HUES64 (cell line): Measurements from ENCODE around the gene INTS7.
"Not testable (repeated sequence)": the region's sequence is repeated elsewhere in the genome, so short reads cannot be mapped to it uniquely, and the experiment has no call there.

Source experiments
- H3K27ac ChIP-seq: 2 replicates; pipeline ENCODE4 v1.7.0; 2013; ENCODE audit warnings: low read depth, low read length, inconsistent platforms
- H3K27me3 ChIP-seq: 2 replicates; pipeline ENCODE4 v1.6.1; 2013; ENCODE audit warnings: mild to moderate bottlenecking, low read length; ENCODE audit not compliant: insufficient read depth
- H3K36me3 ChIP-seq: 2 replicates; pipeline ENCODE4 v1.6.1; 2013; ENCODE audit warnings: mild to moderate bottlenecking, low read length; ENCODE audit not compliant: insufficient read depth
- H3K4me1 ChIP-seq: 2 replicates; pipeline ENCODE4 v1.6.1; 2013; ENCODE audit warnings: mild to moderate bottlenecking, low read length, moderate library complexity; ENCODE audit not compliant: insufficient read depth
- H3K4me3 ChIP-seq: 2 replicates; pipeline ENCODE4 v1.5.1; 2013; ENCODE audit warnings: mild to moderate bottlenecking, low read length, moderate library complexity
- H3K9ac ChIP-seq: 2 replicates; pipeline ENCODE4 v1.6.1; 2013; ENCODE audit warnings: mild to moderate bottlenecking, low read depth, low read length
- H3K9me3 ChIP-seq: 2 replicates; pipeline ENCODE4 v1.6.1; 2013; ENCODE audit warnings: low read depth, low read length; ENCODE audit not compliant: insufficient read depth
- WGBS: fragments of 150-250, 120-280 bp; methylation state at CpG from one replicate; pipeline ENCODE4 v1.1.7; 2013; ENCODE audit warnings: missing lambda C conversion rate; 5-methylcytosine and 5-hydroxymethylcytosine counted together

INTS7 gene

DNA sequence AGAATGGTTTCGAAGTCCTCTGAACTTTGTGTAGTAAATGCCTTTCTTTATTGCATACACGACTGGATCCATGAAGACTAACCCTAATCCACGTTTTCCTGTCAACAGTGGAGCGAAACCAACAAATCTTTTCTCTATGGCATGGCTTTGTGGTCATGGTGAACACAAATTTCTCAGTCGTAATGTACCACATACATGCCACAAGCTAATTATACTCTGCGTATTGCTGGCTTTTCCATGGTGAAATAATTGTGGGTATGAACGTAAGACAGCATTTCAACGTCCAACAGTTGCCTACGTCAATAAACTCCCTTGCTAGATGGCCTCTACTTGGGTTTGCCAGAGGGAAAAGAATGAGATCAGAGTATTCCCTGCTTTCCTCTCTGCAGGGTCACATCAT, 27.5 kb downstream of the INTS7 start:
- no peak overlapping the region for H3K4me3 ChIP-seq
- H3K9ac ChIP-seq = no peak overlapping the region
- 92% methylated on average over 9 of the region's 9 CpGs for WGBS
- H3K36me3 ChIP-seq = peaks cover 65% of the 10 kb centered on the region
- H3K27ac ChIP-seq = no peak overlapping the region
- H3K27me3 ChIP-seq = no peaks in the 10 kb centered on the region
- H3K9me3 ChIP-seq = no peaks in the 10 kb centered on the region
- H3K4me1 ChIP-seq = peaks cover 5% of the 10 kb centered on the region; the same call in 1 of the 2 replicates

- no peak overlapping the region for H3K27ac ChIP-seq
- H3K9ac ChIP-seq = no peak overlapping the region
- WGBS = 99% methylated on average over 4 of the region's 4 CpGs
- peaks cover 65% of the 10 kb centered on the region for H3K36me3 ChIP-seq
- no peaks in the 10 kb centered on the region for H3K27me3 ChIP-seq
- no peaks in the 10 kb centered on the region for H3K9me3 ChIP-seq
- peaks cover 11% of the 10 kb centered on the region; the same call in 1 of the 2 replicates for H3K4me1 ChIP-seq
- no peak overlapping the region for H3K4me3 ChIP-seq
Measured at GRCh38 chr1:212007178-212007577, 28.2 kb downstream of the INTS7 start.

GRCh38 chr1:212004895-212005608, 30.3 kb downstream of the INTS7 start:
- Histone ChIP-seq H3K4me3 (no peak overlapping the region), H3K9me3 (no peaks in the 10 kb centered on the region), H3K9ac (no peak overlapping the region), H3K4me1 (peaks cover 11% of the 10 kb centered on the region; the same call in 1 of the 2 replicates), H3K27ac (no peak overlapping the region), H3K36me3 (peaks cover 59% of the 10 kb centered on the region), H3K27me3 (no peaks in the 10 kb centered on the region)
- 90% methylated on average over 7 of the region's 7 CpGs for WGBS

DNA sequence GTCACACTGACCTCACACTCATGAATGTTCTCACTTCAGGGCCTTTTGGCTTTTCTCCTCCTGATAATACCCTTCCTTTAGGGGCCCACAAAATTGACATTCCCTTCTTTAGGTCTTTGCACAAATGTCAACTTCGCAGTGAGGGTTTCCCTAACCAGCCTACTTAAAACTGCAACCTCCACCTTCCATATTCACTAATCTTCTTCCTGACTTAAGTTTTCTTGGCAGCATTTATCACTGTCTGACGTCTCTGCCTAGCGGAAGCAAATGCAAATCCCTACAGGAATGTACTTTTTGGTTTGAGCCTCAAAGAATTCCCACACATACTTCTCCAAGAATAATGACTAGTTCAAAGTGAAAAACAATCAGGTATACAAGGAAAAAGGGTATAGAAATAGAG, 32.8 kb downstream of the INTS7 start:
- WGBS = 75% methylated on average over 3 of the region's 3 CpGs
- Histone ChIP-seq H3K4me1 (peaks cover 11% of the 10 kb centered on the region; the same call in 1 of the 2 replicates), H3K9me3 (no peaks in the 10 kb centered on the region), H3K4me3 (no peak overlapping the region), H3K27me3 (no peaks in the 10 kb centered on the region), H3K36me3 (peaks cover 54% of the 10 kb centered on the region), H3K9ac (no peak overlapping the region), H3K27ac (no peak overlapping the region)

- H3K27ac ChIP-seq, H3K4me3 ChIP-seq, H3K9ac ChIP-seq, H3K9me3 ChIP-seq, H3K27me3 ChIP-seq, H3K4me1 ChIP-seq: not testable (repeated sequence)
- WGBS = 93% methylated on average over 4 of the region's 4 CpGs
- peaks cover 35% of the 10 kb centered on the region; the same call in 1 of the 2 replicates for H3K36me3 ChIP-seq
Measured at GRCh38 chr1:211997426-211997825, 37.9 kb downstream of the INTS7 start.

- H3K36me3 ChIP-seq = peaks cover 20% of the 10 kb centered on the region
Measured at GRCh38 chr1:211991695-211992094, 43.7 kb downstream of the INTS7 start.

GRCh38 chr1:211986628-211987254, 48.6 kb downstream of the INTS7 start:
- Histone ChIP-seq H3K9me3 (no peaks in the 10 kb centered on the region), H3K27ac (no peak overlapping the region), H3K36me3 (peaks cover 49% of the 10 kb centered on the region), H3K4me1 (no peaks in the 10 kb centered on the region), H3K9ac (no peak overlapping the region), H3K27me3 (no peaks in the 10 kb centered on the region), H3K4me3 (no peak overlapping the region)
- 96% methylated on average over 4 of the region's 7 CpGs for WGBS

More at GRCh38 chr1:211991695-211992094, 43.7 kb downstream of the INTS7 start:
- no peak overlapping the region for H3K4me3 ChIP-seq
- no peaks in the 10 kb centered on the region for H3K4me1 ChIP-seq
- no peaks in the 10 kb centered on the region for H3K27me3 ChIP-seq
- H3K9me3 ChIP-seq = no peaks in the 10 kb centered on the region
- no peak overlapping the region for H3K27ac ChIP-seq
- no peak overlapping the region for H3K9ac ChIP-seq

DNA sequence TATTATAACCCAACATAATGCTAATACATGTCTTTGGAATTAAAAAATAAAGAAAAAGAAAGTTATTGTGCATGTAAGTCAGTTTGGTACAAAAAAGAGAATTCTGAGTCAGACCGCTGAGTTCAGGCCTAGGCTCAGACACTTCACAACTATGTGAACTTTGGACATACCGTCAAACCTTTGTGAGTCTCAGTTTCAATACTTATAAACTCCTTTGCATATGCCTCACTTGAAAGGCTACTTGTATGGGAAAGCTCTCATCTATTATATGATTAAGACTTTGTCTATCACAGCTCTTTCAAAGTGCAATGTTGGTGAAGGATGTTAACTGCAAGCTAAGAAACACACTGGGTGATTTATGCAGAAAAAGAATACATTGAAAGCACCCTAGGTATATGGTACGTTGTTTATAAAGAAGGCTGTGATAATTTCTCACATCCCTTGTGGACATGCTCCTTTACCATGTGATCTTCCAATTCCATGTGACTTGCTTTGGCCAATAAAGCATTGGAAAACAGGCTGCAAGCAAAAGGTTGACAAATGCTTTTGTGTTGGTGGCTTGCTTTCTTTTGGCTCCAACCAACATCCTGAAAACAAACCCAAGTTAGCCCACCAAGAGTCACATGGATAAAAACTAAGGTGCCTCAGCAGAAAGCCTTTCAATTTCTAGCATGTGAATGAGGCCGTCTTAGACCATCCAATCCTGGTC, 49.6 kb downstream of the INTS7 start:
- 98% methylated on average over 4 of the region's 4 CpGs for WGBS
- H3K4me3 ChIP-seq = no peak overlapping the region
- no peaks in the 10 kb centered on the region for H3K4me1 ChIP-seq
- H3K36me3 ChIP-seq = peaks cover 60% of the 10 kb centered on the region
- no peaks in the 10 kb centered on the region for H3K27me3 ChIP-seq
- H3K27ac ChIP-seq = no peak overlapping the region
- no peaks in the 10 kb centered on the region for H3K9me3 ChIP-seq
- H3K9ac ChIP-seq = no peak overlapping the region

DNA sequence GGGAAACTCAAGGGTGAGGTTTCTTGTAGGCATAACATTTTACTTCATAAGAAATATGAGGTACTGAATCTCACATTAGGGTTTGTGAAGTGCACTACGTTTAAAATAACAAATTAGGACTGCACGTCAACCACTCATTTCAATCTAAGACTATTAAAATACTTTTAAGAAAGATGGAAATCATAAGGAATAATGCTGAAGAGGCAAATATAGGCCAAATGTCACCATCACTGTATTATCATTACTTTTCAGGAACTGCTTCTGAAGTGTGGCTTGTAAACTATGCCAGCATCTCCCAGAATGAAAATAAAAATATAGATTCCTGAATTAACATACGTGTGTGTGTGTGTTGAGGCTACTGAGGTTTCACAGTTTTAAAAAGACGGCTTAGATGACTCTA, 56.8 kb downstream of the INTS7 start:
- peaks cover 12% of the 10 kb centered on the region; the same call in 1 of the 2 replicates for H3K4me1 ChIP-seq
- H3K27ac ChIP-seq = no peak overlapping the region
- H3K9ac ChIP-seq = no peak overlapping the region
- no peaks in the 10 kb centered on the region for H3K9me3 ChIP-seq
- H3K4me3 ChIP-seq = no peak overlapping the region
- H3K36me3 ChIP-seq = peaks cover 84% of the 10 kb centered on the region
- H3K27me3 ChIP-seq = no peaks in the 10 kb centered on the region
- WGBS = 96% methylated on average over 2 of the region's 4 CpGs

GRCh38 chr1:211975152-211975941, 60.0 kb downstream of the INTS7 start:
- Histone ChIP-seq H3K9me3 (no peaks in the 10 kb centered on the region), H3K4me3 (no peak overlapping the region), H3K27me3 (no peaks in the 10 kb centered on the region), H3K4me1 (peaks cover 12% of the 10 kb centered on the region; the same call in 1 of the 2 replicates), H3K9ac (no peak overlapping the region), H3K36me3 (peaks cover 61% of the 10 kb centered on the region), H3K27ac (no peak overlapping the region)
- 81% methylated on average over 2 of the region's 3 CpGs for WGBS
